GM23248 (cell line): ENCODE data around the gene AK9.

ENCODE experiments used
- EZH2 ChIP-seq: fragments of 200-600 bp; sonication (generic); IDR thresholded peaks from 2 replicates; pipeline ENCODE4 v1.6.1; 2018; ENCODE audit warnings: antibody characterized with exemption, mild to moderate bottlenecking; ENCODE audit not compliant: insufficient read depth, poor library complexity, severe bottlenecking
- EZH2phosphoT487 ChIP-seq: fragments of 200-600 bp; sonication (generic); IDR thresholded peaks from 2 replicates; pipeline ENCODE4 v1.6.1; 2018; ENCODE audit warnings: antibody characterized with exemption, moderate library complexity, mild to moderate bottlenecking, low read depth; ENCODE audit not compliant: insufficient read depth

DNA sequence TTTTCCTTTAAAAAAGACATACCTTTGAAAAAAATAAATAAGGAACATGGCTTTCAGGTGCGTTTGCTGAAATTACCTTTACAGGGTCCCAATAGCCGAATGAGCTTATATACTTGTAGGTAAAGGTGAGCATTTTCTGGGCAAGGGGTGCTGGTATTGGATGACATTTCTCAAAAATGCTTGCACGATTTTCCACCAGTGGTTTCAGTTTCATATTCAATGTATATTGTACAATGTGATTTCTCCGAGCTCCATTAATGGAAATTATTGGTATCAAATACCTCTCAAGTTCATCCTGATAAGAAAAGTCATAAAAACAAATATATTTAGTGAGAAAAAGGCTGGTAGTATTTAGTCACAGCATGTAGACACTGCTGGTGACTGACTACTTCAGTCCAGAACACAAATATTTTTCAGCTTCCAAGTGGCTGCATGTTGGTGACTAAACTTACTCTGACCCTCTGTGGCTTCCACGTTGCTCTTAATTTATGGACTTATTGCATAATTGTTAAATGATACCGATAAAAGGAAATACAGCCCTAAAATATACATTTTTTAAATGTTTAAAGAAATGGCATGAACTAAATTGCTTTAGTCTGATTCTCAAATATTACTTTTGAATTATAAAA lies 175.1 kb downstream of the AK9 start:
- no peak for TF ChIP-seq EZH2
- no peak for TF ChIP-seq EZH2phosphoT487
